B cell (primary cell): Measurements from ENCODE around the gene OCLN. TPM values are rescaled to one million over a fixed set of nuclear protein-coding genes. Genes with fewer than 3 reads are reported as not detected.

Experiments
- ATAC-seq: fragments of 200-7000 bp; cut with Tn5 transposase; one replicate; pipeline ENCODE4 v1.10.0; 2021; ENCODE audit warnings: low read depth, mild to moderate bottlenecking, moderate number of reproducible peaks, moderate library complexity
- CTCF ChIA-PET: fragments of 350-600 bp; sonication (Branson Sonifier 250); formaldehyde crosslinking; loops from one replicate; lab custom pipeline; 2021; ENCODE audit warnings: antibody characterized with exemption, inconsistent platforms; lab: Charles Lee
- POLR2A ChIA-PET: fragments of 350-600 bp; sonication (Branson Sonifier 250); formaldehyde crosslinking; loops from one replicate; lab custom pipeline; 2021; ENCODE audit warnings: antibody characterized with exemption; lab: Charles Lee
- DNase-seq: peaks from one replicate; pipeline ENCODE4 v3.0.0; 2013
- H2AFZ ChIP-seq: 2 replicates; pipeline ENCODE4 v1.6.1; 2012; ENCODE audit warnings: mild to moderate bottlenecking, low read depth, low read length; ENCODE audit not compliant: insufficient read depth, poor library complexity, severe bottlenecking
- H3K27ac ChIP-seq, 2 donors: 1 replicate in 1 of 2; 2 replicates in 1 of 2; pipeline ENCODE4 v1.5.1; 2012 to 2013; ENCODE audit warnings: low read length in 2 of 2, mild to moderate bottlenecking in 2 of 2, moderate library complexity in 1 of 2
- H3K27me3 ChIP-seq, 4 experiments: fragments of 200-600 bp in 1 of 4; sonication (generic) in 1 of 4; replicated peaks in 1 of 4; 1 replicate in 2 of 4; 2 replicates in 2 of 4; pipeline versions ENCODE4 v1.6.1 to v1.7.0; 2013 to 2016; ENCODE audit warnings: low read length in 3 of 4, mild to moderate bottlenecking in 2 of 4, mixed read lengths in 1 of 4, moderate library complexity in 1 of 4; ENCODE audit not compliant: insufficient read depth in 4 of 4, control insufficient read depth in 3 of 4; ENCODE audit errors: control extremely low read depth in 1 of 4
- H3K36me3 ChIP-seq, 2 experiments: replicated peaks in 1 of 2; 1 replicate in 1 of 2; 2 replicates in 1 of 2; pipeline versions ENCODE4 v1.6.1 to v1.7.1; 2013; ENCODE audit warnings: low read length in 1 of 2; ENCODE audit not compliant: insufficient read depth in 2 of 2, control insufficient read depth in 1 of 2; ENCODE audit errors: control extremely low read depth in 1 of 2, extremely low read depth in 1 of 2
- H3K4me1 ChIP-seq, 2 donors: fragments of 200-600 bp in 1 of 2; sonication (generic) in 1 of 2; 1 replicate in 1 of 2; 2 replicates in 1 of 2; pipeline versions ENCODE4 v1.5.1 to v1.6.1; 2013 to 2017; ENCODE audit warnings: low read length in 2 of 2; ENCODE audit not compliant: control insufficient read depth in 2 of 2, insufficient read depth in 2 of 2
- H3K4me2 ChIP-seq: replicated peaks from 2 replicates; pipeline ENCODE3; 2012; ENCODE audit warnings: mild to moderate bottlenecking, low read depth, low read length; ENCODE audit not compliant: poor library complexity, severe bottlenecking
- H3K4me3 ChIP-seq, 5 experiments: fragments of 200-600 bp in 1 of 5; sonication (generic) in 1 of 5; 1 replicate in 3 of 5; 2 replicates in 2 of 5; pipeline versions ENCODE4 v1.5.1 to v1.7.0; 2011 to 2016; ENCODE audit warnings: low read length in 4 of 5, mild to moderate bottlenecking in 4 of 5, low read depth in 2 of 5, control low read depth in 1 of 5, moderate library complexity in 1 of 5; ENCODE audit not compliant: insufficient read depth in 1 of 5; ENCODE audit errors: control extremely low read depth in 1 of 5, extremely low read depth in 1 of 5
- H3K79me2 ChIP-seq: fragments of 200-600 bp; sonication (generic); one replicate; pipeline ENCODE4 v1.6.0; 2016; ENCODE audit warnings: low read length; ENCODE audit not compliant: control insufficient read depth, insufficient read depth
- H3K9ac ChIP-seq: fragments of 200-600 bp; sonication (generic); 2 replicates; pipeline ENCODE4 v1.6.1; 2017; ENCODE audit warnings: mild to moderate bottlenecking, low read length, moderate library complexity
- H3K9me3 ChIP-seq, 3 donors: one replicate each; pipeline versions ENCODE4 v1.6.1 to v1.7.1; 2013; ENCODE audit warnings: low read length in 2 of 3; ENCODE audit not compliant: control insufficient read depth in 2 of 3, insufficient read depth in 1 of 3; ENCODE audit errors: control extremely low read depth in 1 of 3
- H4K20me1 ChIP-seq: 2 replicates; pipeline ENCODE4 v1.6.0; 2012; ENCODE audit warnings: mild to moderate bottlenecking, low read length; ENCODE audit not compliant: insufficient read depth, control insufficient read depth, poor library complexity, severe bottlenecking
- H3K27ac Mint-ChIP-seq: one replicate; pipeline ENCODE4 v1.8.0; 2021; ENCODE audit warnings: mixed read lengths
- H3K27me3 Mint-ChIP-seq: one replicate; pipeline ENCODE4 v1.8.0; 2021; ENCODE audit warnings: mixed read lengths
- H3K4me1 Mint-ChIP-seq: one replicate; pipeline ENCODE4 v1.8.0; 2021; ENCODE audit warnings: mixed read lengths
- H3K4me3 Mint-ChIP-seq: one replicate; pipeline ENCODE4 v1.8.0; 2021; ENCODE audit warnings: mixed read lengths
- H3K9me3 Mint-ChIP-seq: one replicate; pipeline ENCODE4 v1.8.0; 2022; ENCODE audit warnings: mixed read lengths; ENCODE audit not compliant: insufficient read depth
- CTCF ChIP-seq: fragments of 200-600 bp; IDR thresholded peaks from one replicate; pipeline ENCODE4 v1.8.0; 2022; ENCODE audit warnings: antibody characterized with exemption, mild to moderate bottlenecking
- EZH2 ChIP-seq: IDR thresholded peaks from 2 replicates; pipeline ENCODE4 v1.6.1; 2012; ENCODE audit warnings: borderline replicate concordance, low read depth, mild to moderate bottlenecking, moderate library complexity, low read length; ENCODE audit not compliant: insufficient read depth, poor library complexity, severe bottlenecking
- WGBS: methylation state at CpG from one replicate; pipeline ENCODE4 v1.1.5; 2013; ENCODE audit warnings: missing lambda C conversion rate; ENCODE audit not compliant: insufficient coverage; 5-methylcytosine and 5-hydroxymethylcytosine counted together
- intact Hi-C: fragments of 100-400 bp; cut with micrococcal nuclease; formaldehyde crosslinking; loops from one replicate; pipeline ENCODE4 v1.10.0; 2022
- polyA plus RNA-seq: library from polyadenylated mRNA; depleted of rRNA; stranded (reverse); fragments of >200 nt; gene quantifications from 2 replicates; pipeline ENCODE4 v1.2.3, GENCODE V29; 2012
- total RNA-seq, 2 donors: library from RNA; stranded (reverse); fragments of 120-200 nt in 1 of 2; gene quantifications; 1 replicate in 1 of 2; 2 replicates in 1 of 2; pipeline versions ENCODE4 v1.2.3 to v1.2.4, GENCODE V29; 2013 to 2022

The OCLN gene
- total and polyA plus RNA-seq, 2 donors (not counting 1 experiment from before 2014, with no cell fraction given), result 4.3 to 5.6 TPM

GRCh38 chr5:69484891-69485290 lies 7.7 kb upstream of the OCLN start:
- TF ChIP-seq CTCF (no peak), EZH2 (no peak)
- no peaks in the 10 kb centered on the region for H3K4me1 Mint-ChIP-seq
- H3K4me3 ChIP-seq, result no peak overlapping the region
- H3K9me3 ChIP-seq, result no peaks in the 10 kb centered on the region
- H3K4me3 Mint-ChIP-seq, result no peak overlapping the region
- ChIA-PET CTCF (no interaction called here), POLR2A (no interaction called here)
- H3K27ac ChIP-seq, result no peak overlapping the region
- H3K9ac ChIP-seq, result no peak overlapping the region
- no peaks in the 10 kb centered on the region for H3K36me3 ChIP-seq
- H3K79me2 ChIP-seq, result no peaks in the 10 kb centered on the region
- intact Hi-C loops, result no loop called here
- no peak overlapping the region for H2AFZ ChIP-seq
- WGBS, result 100% methylated on average over 1 of the region's 7 CpGs
- no peak overlapping the region for H3K27ac Mint-ChIP-seq
- H3K9me3 Mint-ChIP-seq, result no peaks in the 10 kb centered on the region
- H3K27me3 ChIP-seq, result no peaks in the 10 kb centered on the region
- ATAC-seq, result no peak
- no peak for DNase-seq
- H3K4me2 ChIP-seq, result no peak overlapping the region
- peaks cover 29% of the 10 kb centered on the region for H3K27me3 Mint-ChIP-seq
- no peaks in the 10 kb centered on the region for H3K4me1 ChIP-seq
- H4K20me1 ChIP-seq, result no peaks in the 10 kb centered on the region

GRCh38 chr5:69485471-69485870 lies 7.1 kb upstream of the OCLN start:
- Histone ChIP-seq H3K4me2 (no peak overlapping the region), H3K27ac (no peak overlapping the region), H4K20me1 (no peaks in the 10 kb centered on the region), H3K36me3 (no peaks in the 10 kb centered on the region), H3K9me3 (no peaks in the 10 kb centered on the region), H3K4me1 (no peaks in the 10 kb centered on the region), H3K79me2 (no peaks in the 10 kb centered on the region), H3K27me3 (no peaks in the 10 kb centered on the region), H3K4me3 (no peak overlapping the region), H3K9ac (no peak overlapping the region), H2AFZ (no peak overlapping the region)
- H3K4me3 Mint-ChIP-seq, result no peak overlapping the region
- POLR2A ChIA-PET, result no interaction called here
- ATAC-seq (no peak), DNase-seq (no peak)
- CTCF ChIA-PET, result no interaction called here
- no peak overlapping the region for H3K27ac Mint-ChIP-seq
- H3K4me1 Mint-ChIP-seq, result no peaks in the 10 kb centered on the region
- intact Hi-C loops, result no loop called here
- WGBS, result 85% methylated on average over 1 of the region's 1 CpG
- TF ChIP-seq CTCF (no peak), EZH2 (no peak)
- no peaks in the 10 kb centered on the region for H3K9me3 Mint-ChIP-seq
- peaks cover 30% of the 10 kb centered on the region for H3K27me3 Mint-ChIP-seq
